Activated B cell treated with CpG ODN at 0.5 μM for 24 hours (primary cell): ENCODE measurements around the gene UBE2E2. TPM values are rescaled to one million over a fixed set of nuclear protein-coding genes. Genes with fewer than 3 reads are reported as not detected.

Source experiments
- ATAC-seq: fragments of 200-7000 bp; cut with Tn5 transposase; one replicate; pipeline ENCODE4 v1.10.0; 2021; ENCODE audit warnings: low read depth, mild to moderate bottlenecking, moderate library complexity
- CTCF ChIA-PET: fragments of 350-600 bp; sonication (Branson Sonifier 250); formaldehyde crosslinking; loops from one replicate; lab custom pipeline; 2021; ENCODE audit warnings: antibody characterized with exemption; lab: Charles Lee
- POLR2A ChIA-PET: fragments of 350-600 bp; sonication (Branson Sonifier 250); formaldehyde crosslinking; loops from one replicate; lab custom pipeline; 2021; ENCODE audit warnings: antibody characterized with exemption; lab: Charles Lee
- DNase-seq: peaks from one replicate; pipeline ENCODE4 v3.0.0; 2022
- H3K27ac Mint-ChIP-seq: one replicate; pipeline ENCODE4 v1.8.0; 2020; ENCODE audit warnings: mixed read lengths
- H3K27me3 Mint-ChIP-seq: one replicate; pipeline ENCODE4 v1.8.0; 2021; ENCODE audit warnings: mixed read lengths
- H3K36me3 Mint-ChIP-seq: one replicate; pipeline ENCODE4 v1.8.0; 2021; ENCODE audit warnings: low read depth, mixed read lengths
- H3K4me1 Mint-ChIP-seq: one replicate; pipeline ENCODE4 v1.8.0; 2021; ENCODE audit warnings: mixed read lengths
- H3K4me3 Mint-ChIP-seq: one replicate; pipeline ENCODE4 v1.8.0; 2020; ENCODE audit warnings: mild to moderate bottlenecking, mixed read lengths
- H3K9me3 Mint-ChIP-seq: one replicate; pipeline ENCODE4 v1.8.0; 2020; ENCODE audit warnings: mixed read lengths
- intact Hi-C: fragments of 100-400 bp; cut with micrococcal nuclease; formaldehyde crosslinking; loops from one replicate; pipeline ENCODE4 v1.15.1; 2024
- total RNA-seq: library from RNA; stranded (reverse); gene quantifications from 2 replicates; pipeline ENCODE4 v1.2.3, GENCODE V29; 2022
- TF ChIP-seq, protein P1 (sequence below): fragments of 200-600 bp; IDR thresholded peaks from one replicate; pipeline ENCODE4 v1.8.0; 2022; ENCODE audit warnings: antibody characterized with exemption, mild to moderate bottlenecking

The UBE2E2 gene
- total RNA-seq, 1 donor from 2014 or later, result 48.5 TPM

DNA sequence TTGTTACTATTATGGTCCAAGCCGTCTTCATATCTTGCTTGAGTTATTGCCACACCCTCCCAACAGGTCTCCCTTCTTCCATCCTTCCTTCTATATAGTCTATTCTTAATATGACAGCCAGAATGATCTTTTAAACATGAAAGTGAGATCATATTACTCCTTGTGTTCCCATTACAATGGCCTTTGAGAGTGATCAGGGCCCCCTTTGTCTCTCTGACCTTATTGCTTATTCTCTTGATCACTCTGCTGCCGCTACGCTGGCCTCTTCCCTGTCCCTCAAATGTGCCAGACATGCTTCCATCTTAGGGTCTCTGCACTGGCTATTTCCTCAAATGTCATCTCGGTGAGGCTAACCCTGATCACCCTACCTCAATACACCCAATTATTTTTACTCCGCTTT, 38.1 kb downstream of the UBE2E2 start:
- H3K4me1 Mint-ChIP-seq, result peaks cover 52% of the 10 kb centered on the region
- TF ChIP-seq, protein P1, sequence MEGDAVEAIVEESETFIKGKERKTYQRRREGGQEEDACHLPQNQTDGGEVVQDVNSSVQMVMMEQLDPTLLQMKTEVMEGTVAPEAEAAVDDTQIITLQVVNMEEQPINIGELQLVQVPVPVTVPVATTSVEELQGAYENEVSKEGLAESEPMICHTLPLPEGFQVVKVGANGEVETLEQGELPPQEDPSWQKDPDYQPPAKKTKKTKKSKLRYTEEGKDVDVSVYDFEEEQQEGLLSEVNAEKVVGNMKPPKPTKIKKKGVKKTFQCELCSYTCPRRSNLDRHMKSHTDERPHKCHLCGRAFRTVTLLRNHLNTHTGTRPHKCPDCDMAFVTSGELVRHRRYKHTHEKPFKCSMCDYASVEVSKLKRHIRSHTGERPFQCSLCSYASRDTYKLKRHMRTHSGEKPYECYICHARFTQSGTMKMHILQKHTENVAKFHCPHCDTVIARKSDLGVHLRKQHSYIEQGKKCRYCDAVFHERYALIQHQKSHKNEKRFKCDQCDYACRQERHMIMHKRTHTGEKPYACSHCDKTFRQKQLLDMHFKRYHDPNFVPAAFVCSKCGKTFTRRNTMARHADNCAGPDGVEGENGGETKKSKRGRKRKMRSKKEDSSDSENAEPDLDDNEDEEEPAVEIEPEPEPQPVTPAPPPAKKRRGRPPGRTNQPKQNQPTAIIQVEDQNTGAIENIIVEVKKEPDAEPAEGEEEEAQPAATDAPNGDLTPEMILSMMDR, result no peak

DNA sequence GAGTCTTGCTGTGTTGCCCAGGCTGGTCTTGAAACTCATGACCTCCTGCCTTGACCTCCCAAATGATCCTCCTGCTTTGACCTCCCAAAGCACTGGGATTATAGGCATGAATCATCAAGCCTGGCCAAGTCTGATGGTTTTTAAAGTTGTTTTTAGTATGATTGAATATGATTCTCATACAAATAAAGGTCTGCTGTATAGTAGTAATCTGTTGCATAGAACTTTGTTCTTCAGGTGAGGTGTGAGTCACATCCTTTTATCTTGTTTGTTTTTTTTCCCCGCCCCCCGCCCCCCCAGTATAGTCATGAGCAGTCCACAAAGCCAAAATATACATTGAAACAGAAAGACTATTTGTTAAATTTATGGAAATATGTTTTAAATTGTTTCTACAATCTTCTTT, 39.0 kb downstream of the UBE2E2 start:
- POLR2A ChIA-PET, result no interaction called here

More for the DNA sequence above, 38.1 kb downstream of the UBE2E2 start:
- H3K9me3 Mint-ChIP-seq, result no peaks in the 10 kb centered on the region
- no peaks in the 10 kb centered on the region for H3K36me3 Mint-ChIP-seq
- ATAC-seq (no peak), DNase-seq (no peak)
- intact Hi-C loops, result no loop called here
- H3K4me3 Mint-ChIP-seq, result no peak overlapping the region
- H3K27me3 Mint-ChIP-seq, result no peaks in the 10 kb centered on the region
- H3K27ac Mint-ChIP-seq, result no peak overlapping the region
- ChIA-PET POLR2A (no interaction called here), CTCF (no interaction called here)

DNA sequence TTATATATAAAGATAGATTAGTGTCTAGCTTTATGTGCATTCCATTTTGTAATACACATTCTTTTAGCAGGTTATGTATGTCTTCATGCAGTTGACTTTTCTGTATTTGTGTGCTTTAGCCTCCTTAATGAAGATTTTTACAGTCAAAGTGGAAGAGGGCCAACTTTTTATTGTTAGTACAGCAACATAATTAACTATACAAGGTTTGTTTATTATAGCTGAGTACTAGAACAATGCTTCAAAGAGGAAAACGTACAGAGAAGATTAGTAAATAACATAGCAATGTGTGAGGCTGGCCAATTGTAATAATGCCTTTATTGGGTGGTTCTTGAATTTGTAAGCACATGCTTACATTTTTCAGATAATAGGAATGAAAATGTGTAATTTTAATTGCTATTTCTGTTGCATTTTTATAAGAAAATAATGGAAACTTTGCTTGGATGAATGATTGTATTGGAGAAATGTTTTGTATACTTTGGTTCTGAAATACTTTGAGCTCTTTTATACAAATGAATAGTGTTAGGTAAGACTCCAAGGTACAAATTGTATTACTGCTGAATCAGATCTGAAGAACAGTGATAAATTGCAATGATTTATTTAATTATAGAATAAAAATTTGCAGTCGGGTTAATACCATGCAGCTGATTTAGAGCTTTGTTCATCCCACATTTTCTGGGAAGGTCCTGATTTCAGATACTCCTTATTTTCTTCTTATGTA, 41.4 kb downstream of the UBE2E2 start:
- ATAC-seq (no peak), DNase-seq (no peak)
- no peak overlapping the region for H3K4me3 Mint-ChIP-seq
- ChIA-PET POLR2A (no interaction called here), CTCF (no interaction called here)
- peaks cover 41% of the 10 kb centered on the region for H3K4me1 Mint-ChIP-seq
- TF ChIP-seq, protein P1, result no peak
- H3K27ac Mint-ChIP-seq, result no peak overlapping the region
- no peaks in the 10 kb centered on the region for H3K27me3 Mint-ChIP-seq
- intact Hi-C loops, result no loop called here
- no peaks in the 10 kb centered on the region for H3K9me3 Mint-ChIP-seq
- peaks cover 2% of the 10 kb centered on the region for H3K36me3 Mint-ChIP-seq

More for the DNA sequence above, 39.0 kb downstream of the UBE2E2 start:
- intact Hi-C loops, result no loop called here
- peaks cover 46% of the 10 kb centered on the region for H3K4me1 Mint-ChIP-seq
- TF ChIP-seq, protein P1, result no peak
- no peaks in the 10 kb centered on the region for H3K27me3 Mint-ChIP-seq
- H3K9me3 Mint-ChIP-seq, result no peaks in the 10 kb centered on the region
- no peak for ATAC-seq
- CTCF ChIA-PET, result no interaction called here
- DNase-seq, result no peak
- H3K36me3 Mint-ChIP-seq, result no peaks in the 10 kb centered on the region
- H3K4me3 Mint-ChIP-seq, result no peak overlapping the region
- no peak overlapping the region for H3K27ac Mint-ChIP-seq

DNA sequence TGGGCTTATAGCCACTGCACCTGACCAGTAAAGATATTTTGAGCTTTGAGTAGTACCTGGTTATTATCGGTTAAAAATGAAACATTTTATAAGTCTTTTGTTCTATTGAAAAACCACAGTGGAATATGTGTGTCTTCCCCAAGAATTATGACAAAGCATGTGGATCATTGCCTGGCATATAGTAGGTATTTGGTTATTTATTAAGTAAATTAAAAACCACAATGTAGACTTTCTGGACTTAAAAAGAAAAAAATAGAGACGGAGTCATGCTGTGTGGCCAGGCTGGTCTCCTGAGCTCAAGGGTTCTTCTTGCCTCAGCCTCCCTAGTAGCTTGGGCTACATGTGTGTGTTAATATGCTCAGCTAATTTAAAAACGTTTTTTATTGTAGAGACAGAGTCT, 43.5 kb downstream of the UBE2E2 start:
- Mint-ChIP-seq H3K9me3 (no peaks in the 10 kb centered on the region), H3K27me3 (no peaks in the 10 kb centered on the region), H3K27ac (no peak overlapping the region), H3K36me3 (peaks cover 2% of the 10 kb centered on the region), H3K4me1 (peaks cover 42% of the 10 kb centered on the region), H3K4me3 (no peak overlapping the region)
- DNase-seq (no peak), ATAC-seq (no peak)
- CTCF ChIA-PET, result no interaction called here
- TF ChIP-seq, protein P1, result no peak
- intact Hi-C loops, result no loop called here
- POLR2A ChIA-PET, result no interaction called here

- Mint-ChIP-seq H3K27me3 (no peaks in the 10 kb centered on the region), H3K4me1 (peaks cover 42% of the 10 kb centered on the region), H3K36me3 (peaks cover 2% of the 10 kb centered on the region), H3K9me3 (no peaks in the 10 kb centered on the region), H3K4me3 (no peak overlapping the region), H3K27ac (no peak overlapping the region)
- POLR2A ChIA-PET, result no interaction called here
- DNase-seq (no peak), ATAC-seq (no peak)
- TF ChIP-seq, protein P1, result no peak
- CTCF ChIA-PET, result no interaction called here
- intact Hi-C loops, result no loop called here
These were observed 45.5 kb downstream of the UBE2E2 start for GRCh38 chr3:23248594-23249131.
